Stimulated activated CD8-positive, alpha-beta memory T cell treated with anti-CD3 and anti-CD28 coated beads, Interleukin-15, amount 100 ng/mL, for 48 hours (primary cell): ENCODE results near the gene GPR31.
"Not testable (repeated sequence)": the region's sequence is repeated elsewhere in the genome, so short reads cannot be mapped to it uniquely, and the experiment has no call there.

Experiments used
- DNase-seq, 2 donors: peaks; one replicate each; pipeline ENCODE4 v3.0.0-alpha.2; 2020; ENCODE audit warnings: low read depth in 2 of 2

Gene GPR31, protein sequence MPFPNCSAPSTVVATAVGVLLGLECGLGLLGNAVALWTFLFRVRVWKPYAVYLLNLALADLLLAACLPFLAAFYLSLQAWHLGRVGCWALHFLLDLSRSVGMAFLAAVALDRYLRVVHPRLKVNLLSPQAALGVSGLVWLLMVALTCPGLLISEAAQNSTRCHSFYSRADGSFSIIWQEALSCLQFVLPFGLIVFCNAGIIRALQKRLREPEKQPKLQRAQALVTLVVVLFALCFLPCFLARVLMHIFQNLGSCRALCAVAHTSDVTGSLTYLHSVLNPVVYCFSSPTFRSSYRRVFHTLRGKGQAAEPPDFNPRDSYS

DNA sequence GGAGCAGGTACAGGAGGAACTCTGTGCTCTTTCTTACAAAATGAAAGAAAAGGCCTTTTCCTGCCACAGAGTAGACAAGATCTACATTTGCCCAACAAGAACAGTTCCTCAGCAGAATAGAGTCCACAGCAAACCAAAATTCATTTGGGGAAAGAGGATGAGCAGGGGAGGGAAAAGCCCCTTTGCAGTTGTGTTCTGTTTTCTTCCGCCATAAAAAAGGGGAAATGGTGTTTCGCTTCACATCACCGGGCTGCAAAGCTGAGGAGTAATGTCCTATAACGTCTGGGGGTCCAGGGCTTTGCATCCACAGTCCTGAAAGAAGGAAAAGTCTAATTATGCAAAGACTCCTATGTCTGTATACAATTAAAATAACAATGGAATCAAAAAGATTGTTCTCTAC, at the start of gene GPR31:
TSS of gene GPR31 (minus strand) at position 118 of the 400 bp plus-strand sequence. CDS start 149 bp downstream, outside the sequence.
- no peak for DNase-seq

DNA sequence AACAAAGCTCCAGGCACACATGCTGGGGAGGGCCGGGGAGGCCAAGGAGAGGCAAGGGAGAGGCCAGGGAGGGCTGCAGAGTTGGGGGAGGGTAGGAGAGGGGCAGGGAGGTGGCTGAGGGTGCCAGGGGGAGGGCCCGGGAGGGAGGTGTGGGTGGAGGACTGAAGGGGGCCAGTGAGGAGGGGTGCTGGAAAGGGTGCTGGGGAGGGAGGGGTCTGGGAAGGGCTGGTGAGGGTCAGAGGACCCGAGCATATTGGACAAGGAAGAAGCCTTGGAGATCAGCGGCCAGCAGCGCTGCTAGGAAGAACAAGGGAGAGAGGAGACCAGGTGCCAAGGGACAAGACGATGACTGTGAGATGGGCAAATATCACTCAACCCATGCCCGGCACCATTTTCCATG, 49.7 kb upstream of the GPR31 start:
- DNase-seq = no peak

DNA sequence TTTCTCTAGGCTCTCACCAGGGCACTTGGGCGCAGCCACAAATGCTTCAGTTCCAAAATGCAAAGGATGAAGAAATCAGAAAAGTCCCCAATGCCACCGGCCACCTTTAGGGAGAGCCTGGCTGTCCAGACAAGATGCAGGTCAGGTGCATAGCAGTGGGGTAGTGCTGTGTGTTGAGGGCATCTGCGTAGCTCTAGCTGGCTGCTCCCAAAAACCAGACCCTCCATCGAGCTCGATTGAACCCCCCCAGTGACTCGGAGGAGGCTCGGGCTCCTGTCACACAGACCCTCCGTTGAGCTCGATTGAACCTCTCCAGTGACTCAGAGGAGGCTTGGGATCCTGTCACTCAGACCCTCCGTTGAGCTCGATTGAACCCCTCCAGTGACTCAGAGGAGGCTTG, 47.5 kb upstream of the GPR31 start:
- DNase-seq = not testable (repeated sequence)

DNA sequence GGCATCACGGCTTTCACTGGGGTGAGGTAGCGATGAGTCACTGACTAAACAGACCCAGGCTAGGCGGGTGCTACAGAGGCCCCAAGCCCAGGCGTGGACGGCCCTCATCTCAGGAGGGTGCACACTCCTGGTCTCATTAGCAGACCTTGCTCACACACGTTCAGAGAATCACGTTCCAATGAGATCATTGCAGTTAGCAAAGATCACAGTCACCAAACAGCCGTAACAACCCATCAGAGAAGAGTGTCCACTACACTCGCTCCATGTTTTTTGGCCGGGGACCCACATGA, 46.2 kb upstream of the GPR31 start:
- DNase-seq = not testable (repeated sequence)

DNA sequence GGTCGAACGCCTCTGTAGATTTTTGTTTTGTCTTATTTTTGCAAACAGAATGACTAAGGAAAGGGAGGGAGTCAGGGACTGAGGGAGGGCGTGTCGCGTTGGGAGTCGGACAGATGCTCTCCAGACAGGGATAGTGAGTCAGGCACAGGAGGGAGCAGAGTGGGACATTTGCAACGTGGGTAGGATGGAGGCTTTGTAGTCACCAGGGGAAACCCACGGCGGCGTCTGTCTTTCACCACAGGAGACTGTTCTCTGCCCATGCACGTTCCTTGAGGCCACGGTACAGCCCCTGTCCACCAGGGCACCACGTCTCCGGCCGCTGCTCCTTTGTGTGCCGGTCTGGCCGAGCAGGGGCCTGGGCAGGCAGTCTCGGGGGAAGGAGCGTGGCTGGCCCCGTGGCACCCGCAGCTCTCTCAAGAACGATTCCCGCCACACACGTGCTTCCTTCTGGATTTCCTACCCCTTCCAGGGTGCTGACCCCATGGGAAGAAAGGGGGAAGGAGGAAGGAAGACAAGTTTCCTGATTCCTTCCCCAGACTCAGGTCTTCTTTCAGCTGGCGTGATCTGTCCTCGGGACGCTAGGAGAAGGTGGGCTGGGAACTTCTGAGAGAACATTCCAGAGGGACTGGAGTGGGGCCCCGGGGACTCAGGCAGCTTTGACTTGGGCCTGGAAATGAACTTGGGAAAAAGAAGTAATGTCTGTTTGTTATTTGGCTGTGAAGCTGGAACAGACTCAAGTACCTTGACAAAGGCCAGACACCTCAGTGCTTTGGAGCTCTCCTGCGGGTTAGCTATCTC, 45.7 kb upstream of the GPR31 start:
- DNase-seq = not testable (repeated sequence)

DNA sequence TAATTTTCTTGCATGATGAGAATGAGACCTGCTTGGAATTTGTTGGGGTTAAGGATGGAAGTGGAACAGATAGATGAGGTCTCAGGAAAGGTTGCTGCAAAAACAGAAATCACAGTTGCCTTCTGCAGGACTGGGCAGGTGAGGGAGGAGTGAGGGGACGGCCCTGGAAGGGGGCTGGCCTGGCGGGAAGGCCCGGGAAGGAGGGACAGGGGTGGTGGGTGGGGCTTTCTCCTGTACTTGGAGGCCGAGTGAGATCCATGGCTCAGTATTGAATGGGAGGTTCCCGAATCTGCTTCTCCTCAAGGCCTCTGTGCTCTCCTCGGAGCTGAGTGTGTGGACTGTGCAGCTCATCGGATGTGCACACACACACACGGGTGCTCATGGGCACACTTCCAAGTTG, 44.8 kb upstream of the GPR31 start:
- DNase-seq = not testable (repeated sequence)

DNA sequence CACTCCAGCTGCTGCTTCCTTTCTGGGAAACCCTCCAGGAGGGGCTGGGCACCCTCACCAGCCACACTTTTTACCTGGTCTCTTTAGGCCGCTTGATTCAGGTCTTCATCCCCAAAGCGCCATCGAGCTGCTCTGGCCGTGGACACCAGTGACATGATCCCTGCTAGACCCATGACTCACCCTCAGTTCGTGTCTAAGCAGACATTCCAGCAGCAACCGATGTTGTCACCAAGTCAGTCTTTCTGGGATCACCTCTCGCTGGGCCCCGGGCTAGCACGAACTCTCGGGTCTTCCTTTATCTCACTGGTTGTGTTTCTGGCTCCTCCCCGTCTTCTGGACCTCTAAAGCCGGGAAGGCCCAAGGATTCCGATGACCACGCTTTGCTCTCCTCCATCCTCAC, 43.0 kb upstream of the GPR31 start:
- DNase-seq = no peak

DNA sequence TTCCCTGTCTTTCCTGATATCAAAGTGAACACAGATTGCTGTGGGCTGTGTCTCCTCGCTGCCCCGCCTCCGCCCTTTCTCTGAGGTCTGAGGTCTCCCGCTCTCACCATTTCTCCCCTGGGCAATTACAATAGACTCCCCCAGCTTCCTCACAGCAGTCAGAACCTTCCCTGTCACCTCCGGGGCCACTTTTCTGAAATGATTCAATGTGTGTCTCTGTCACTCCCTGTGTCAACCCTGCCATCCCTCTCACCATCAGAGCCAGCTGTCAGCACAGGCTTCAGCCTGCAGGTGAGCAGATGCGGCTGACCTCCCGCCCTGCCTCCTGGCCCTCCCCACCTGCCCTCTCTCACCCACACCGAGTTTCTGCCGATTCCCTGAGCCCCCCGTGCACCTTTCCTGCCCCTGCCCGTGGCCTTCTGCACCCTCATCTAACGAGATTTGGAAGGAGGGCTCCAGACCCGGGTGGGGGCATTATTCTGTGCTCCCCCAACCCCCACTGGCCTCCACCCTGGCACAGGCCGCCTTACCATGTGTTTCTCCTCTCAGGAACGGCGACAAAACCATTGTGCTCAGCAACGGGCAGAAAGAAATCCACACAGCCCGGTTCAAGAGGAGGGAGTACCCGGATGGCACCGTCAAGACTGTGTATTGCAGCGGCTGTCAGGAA, 38.3 kb upstream of the GPR31 start:
- not testable (repeated sequence) for DNase-seq

DNA sequence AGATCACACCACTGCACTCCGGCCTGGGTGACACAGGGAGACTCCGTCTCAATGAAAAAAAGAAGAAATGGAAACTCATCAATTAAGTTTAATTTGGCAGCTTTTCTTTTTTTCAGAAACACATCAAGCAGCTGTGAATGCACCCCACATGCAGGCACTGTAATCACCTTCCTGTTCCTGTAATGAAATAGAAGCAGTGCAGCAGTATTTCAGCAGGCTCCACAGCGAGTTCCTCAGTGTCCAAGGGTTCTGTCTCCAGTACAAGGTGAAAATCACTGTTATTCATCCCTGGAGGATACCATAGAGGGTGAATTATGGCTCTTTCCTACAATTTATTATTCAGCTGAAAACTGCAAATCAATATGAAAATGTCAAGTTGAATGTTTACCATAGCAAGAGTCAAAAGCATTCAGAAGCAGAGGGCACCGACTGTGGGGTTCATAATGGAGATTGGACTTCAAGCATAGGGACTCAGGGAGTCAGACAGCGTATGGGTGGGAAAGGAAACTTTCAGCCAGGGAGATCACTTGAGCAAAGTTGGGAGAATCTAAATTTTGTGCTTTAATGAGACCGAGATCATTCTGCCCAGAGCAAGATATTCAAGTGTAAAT, 35.8 kb upstream of the GPR31 start:
- DNase-seq = not testable (repeated sequence)

DNA sequence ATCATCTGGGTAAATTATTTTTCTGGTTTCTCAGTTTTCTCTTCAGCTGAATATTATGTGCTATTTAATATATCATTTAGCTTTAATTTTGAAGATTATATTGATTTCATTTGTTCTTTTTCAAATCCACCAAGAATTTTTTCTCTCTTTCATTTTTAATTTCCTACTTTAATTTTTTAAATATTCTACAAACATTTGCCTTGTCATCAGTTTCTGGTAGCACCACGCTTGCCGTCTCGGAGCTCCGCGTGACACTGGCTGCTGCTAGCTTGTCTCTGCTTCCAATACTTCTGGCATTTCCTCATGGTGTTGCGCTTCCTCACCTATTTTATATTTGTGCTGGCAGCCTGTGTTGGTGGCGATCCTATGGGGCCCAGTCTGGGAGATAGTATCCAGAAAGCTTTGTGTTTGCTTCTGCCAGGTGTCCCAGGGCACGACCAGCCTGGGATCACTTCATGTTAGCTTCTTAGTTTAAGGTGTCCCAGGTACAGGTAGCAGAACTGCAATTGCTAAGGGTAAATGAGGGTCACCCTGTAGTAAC, 33.3 kb upstream of the GPR31 start:
- DNase-seq = not testable (repeated sequence)

DNA sequence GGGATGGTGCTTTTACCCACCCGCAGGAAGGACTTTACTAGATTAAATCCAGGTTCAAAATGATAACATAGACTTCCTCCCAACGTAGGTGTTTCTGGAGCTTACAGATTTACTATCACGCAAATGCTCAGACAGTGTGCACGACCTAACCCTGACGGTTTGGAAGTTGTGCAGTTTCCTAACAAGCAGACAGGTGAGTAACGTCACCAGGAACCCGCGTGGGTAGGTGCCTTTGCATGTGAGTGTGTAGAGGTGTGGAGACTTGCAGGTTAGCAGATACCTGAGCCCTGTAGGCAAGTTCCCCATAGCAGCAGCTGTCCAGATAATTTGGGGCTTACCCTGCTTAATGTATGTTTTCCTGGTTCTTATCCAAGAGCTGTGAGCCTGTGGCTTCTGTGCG, 29.5 kb upstream of the GPR31 start:
- not testable (repeated sequence) for DNase-seq

DNA sequence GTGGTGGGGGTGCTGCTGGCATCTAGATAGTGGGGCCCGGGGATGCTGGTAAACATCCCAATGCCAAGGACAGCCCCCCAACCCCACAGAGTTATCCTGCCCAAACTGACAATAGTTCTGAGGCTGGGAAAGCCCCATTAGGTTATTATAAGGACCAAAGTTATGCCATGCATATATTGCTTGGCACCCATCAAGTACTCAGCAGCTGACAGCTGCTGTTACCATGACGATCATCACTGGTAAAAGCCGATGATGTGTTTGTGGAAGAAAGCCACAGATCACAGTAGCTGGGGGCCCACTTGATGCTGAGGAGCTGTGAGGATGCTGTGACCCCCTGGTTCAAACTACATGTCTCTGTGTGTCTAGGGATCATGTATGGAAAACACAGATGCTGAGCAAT, 27.3 kb upstream of the GPR31 start:
- DNase-seq = not testable (repeated sequence)

DNA sequence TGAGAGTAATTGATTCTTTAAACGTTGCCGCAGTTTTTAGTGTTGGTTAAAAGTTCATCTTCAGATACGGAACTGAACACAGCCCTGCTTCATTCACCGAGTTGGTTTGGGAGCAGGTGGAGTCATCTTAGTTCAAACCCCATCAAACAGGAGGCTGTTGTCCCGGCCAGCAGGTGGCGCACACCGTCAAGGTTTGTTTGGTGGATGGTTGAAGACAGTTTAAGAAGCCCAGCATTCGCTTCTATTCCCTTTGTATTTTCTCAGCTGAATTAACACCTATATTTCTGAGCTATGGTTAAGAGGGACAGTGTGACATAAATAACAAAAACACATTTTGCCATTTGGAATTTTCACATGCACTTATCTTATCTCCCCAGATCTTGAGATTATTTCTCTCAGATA, 25.1 kb upstream of the GPR31 start:
- DNase-seq = not testable (repeated sequence)

DNA sequence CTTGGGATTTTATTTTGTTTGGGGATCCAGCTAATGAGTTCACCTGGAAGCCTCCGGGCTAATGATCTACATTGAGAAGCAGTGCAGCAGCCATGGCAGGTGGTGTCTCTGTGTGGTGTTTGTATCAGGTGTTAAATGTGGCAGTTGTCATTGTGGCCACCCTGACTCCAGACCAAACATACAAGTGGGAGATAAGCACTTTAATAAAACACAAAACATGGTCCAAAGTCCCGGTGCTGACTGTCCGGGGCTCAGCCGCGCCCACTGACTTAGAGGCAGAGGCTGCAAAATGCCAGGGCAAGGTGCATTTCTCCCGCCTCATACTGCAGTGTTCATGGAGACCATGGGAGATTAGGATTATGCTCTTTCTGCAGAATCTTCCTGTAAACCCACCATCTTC, 23.6 kb upstream of the GPR31 start:
- DNase-seq = not testable (repeated sequence)

DNA sequence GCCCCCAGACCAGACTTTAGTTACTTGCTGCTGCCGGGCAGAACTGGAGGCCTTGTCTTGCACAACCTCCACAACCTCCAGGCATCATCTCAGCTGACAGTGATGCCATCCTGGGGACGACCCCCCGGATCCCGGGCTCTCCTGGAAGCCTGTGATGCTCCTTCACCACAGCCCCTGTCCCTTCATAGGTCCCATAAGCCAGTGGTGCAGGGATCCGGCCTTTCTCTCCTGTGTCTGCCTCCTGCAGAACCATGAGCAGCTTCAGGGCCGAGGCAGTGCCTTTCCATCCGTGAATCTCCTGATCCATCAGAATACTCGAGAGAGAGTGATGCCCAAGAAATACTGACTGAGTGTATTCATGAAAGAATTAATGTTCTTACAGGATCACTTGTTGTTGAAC, 22.3 kb upstream of the GPR31 start:
- DNase-seq = not testable (repeated sequence)

DNA sequence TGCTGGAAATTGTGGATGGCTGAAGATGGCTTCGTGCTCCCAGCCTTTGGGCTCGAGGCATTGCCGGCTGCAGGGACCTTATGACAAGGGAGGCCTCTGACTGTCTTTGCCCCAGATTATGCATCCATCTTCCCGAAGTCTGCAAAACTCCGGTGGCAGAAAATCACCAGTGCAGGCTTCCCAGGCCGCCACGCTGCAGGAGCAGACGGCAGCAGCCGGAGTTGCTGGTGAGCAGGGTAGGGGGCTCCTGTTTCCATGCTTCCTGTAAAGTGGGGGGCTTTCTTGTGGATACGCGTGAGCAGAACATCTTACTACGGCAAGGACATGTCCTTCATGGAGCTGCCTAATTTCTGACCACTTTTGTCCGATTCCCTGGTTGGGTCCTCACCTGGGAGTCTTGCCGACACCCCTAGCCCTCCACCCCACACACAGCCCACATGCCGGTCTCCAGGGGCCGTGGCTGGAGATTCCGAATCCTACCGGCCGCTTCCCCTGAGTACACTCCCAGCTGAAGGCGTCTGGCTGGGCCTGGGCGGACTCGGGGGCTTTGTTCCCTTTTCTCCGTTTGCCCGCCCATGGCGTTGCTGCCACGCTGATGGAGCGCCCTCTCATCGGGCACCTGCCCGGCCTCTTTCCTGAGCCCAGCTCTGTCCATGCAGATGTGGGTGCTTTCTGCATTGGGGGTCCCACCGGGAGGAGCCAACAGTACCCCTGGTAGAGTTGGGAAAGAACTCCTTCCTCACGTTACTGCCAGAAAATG, 21.3 kb upstream of the GPR31 start:
- DNase-seq = not testable (repeated sequence)

DNA sequence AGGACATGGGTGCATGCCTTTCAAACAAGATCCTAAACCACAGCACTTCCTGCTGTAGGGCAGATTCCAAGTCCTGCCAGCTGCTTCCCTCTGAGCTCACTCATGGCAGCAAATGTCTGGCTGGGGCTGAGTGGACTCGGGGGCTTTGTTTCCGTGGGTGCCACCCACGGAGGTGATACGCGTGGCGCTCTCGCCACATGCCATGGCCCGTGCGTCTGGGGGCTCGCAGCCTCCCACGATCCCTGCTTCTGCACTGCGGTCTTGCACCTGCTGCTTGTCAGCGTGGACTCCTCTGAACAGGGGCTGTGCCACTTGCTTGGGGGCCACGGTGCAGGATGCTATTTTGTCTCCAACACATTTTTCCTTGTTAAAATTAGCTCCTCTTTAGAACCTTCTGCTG, 19.5 kb upstream of the GPR31 start:
- not testable (repeated sequence) for DNase-seq

DNA sequence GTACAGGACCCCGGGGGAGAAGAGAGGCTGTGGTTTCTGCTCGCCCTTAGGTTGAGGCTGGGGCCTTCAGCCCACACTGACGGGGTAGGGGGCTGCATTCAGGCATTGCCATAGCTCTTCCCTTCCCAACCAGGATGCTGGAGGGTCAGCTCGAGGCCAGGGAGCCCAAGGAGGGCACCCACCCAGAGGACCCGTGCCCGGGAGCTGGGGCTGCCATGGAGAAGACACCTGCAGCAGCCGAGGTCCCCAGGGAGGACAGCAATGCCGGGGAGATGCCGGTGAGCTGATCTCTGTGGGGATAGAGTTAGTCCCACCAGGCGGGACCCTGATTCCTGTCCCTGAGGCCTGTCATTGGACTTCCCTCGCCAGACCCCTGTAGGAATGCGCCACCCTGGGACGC, 14.2 kb upstream of the GPR31 start:
- not testable (repeated sequence) for DNase-seq

DNA sequence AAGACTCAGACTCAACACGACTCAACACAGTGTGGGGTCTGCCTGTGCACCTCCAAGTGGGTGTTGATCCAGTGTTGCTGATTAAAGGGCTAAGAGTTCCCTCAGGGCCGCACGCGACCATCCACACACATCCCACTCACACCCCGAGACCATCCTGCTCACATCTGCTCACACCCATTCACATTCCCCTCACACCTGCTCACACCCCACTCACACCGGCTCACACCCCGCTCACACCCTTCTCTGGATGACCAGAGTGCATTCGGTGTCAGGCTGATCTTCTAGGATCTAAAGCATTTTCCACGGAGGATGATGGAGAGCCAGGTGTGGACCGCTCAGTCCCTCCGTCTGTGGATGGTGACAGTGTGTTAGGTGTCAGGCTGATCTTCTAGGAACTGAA, 13.5 kb upstream of the GPR31 start:
- DNase-seq = not testable (repeated sequence)

DNA sequence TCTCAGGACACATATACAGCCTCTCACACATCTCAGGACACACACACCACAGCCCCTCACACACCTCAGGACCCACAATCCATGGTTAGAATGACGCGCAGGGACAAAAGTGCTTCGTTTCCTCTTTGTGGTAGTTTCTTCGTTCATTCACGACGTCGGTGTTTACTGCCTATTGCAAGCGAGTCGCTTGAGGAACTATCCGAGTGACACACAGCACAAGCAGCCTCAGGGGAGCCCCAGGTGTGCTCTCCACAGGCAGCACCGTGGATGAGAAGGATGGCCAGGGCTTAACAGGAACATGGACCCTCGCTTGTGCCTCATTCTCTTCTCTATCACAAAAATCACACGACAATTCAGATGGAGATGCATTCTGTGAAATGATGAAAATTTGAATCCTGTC, 12.1 kb upstream of the GPR31 start:
- not testable (repeated sequence) for DNase-seq

DNA sequence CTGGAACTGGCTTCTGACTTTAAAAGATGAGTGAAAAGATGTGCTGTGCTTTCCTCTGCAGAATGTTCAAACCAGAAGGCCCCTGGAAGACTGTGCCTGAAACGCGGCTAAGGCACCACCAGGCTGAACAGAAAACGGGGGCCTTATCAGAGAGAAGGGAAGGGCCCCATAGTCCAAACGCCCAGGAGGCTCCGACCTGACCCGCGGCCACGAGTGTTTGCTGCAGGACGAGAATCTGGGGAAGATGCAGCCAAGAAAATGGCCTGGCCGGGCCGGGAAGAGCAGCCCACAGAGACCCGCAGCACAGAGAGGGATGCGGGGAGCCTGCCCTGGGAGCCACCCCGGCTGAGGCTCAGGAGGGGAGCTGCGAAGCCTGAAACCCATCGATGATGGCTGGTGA, 10.5 kb upstream of the GPR31 start:
- DNase-seq = not testable (repeated sequence)
